Mesothelial cell of epicardium (in vitro differentiated cells): ENCODE results near the gene UBA3. TPM values are rescaled to one million over a fixed set of nuclear protein-coding genes. Genes with fewer than 3 reads are reported as not detected.

Experiments used
- DNase-seq, 2 experiments: peaks; one replicate each; pipeline ENCODE4 v3.0.0; 2021; ENCODE audit warnings: low spot score in 2 of 2; ENCODE audit not compliant: unreplicated experiment in 2 of 2
- H3K27ac Mint-ChIP-seq: 2 replicates; pipeline ENCODE4 v1.8.0; 2021; ENCODE audit warnings: mixed read lengths
- H3K27me3 Mint-ChIP-seq: 2 replicates; pipeline ENCODE4 v1.8.0; 2021; ENCODE audit warnings: low read depth, mixed read lengths
- H3K36me3 Mint-ChIP-seq: 2 replicates; pipeline ENCODE4 v1.8.0; 2021; ENCODE audit warnings: mixed read lengths
- H3K4me1 Mint-ChIP-seq: 2 replicates; pipeline ENCODE4 v1.8.0; 2021; ENCODE audit warnings: mixed read lengths
- H3K4me3 Mint-ChIP-seq: 2 replicates; pipeline ENCODE4 v1.8.0; 2021; ENCODE audit warnings: mild to moderate bottlenecking, moderate library complexity, mixed read lengths
- H3K9me3 Mint-ChIP-seq: 2 replicates; pipeline ENCODE4 v1.8.0; 2021; ENCODE audit warnings: mixed read lengths
- total RNA-seq: library from RNA; stranded (reverse); gene quantifications from 3 replicates; pipeline ENCODE4 v1.2.1, GENCODE V29; 2021
- TF ChIP-seq, protein P1 (sequence below): fragments of 200-600 bp; sonication (generic); IDR thresholded peaks from one replicate; pipeline ENCODE4 v1.5.0; 2021; ENCODE audit warnings: antibody characterized with exemption; ENCODE audit not compliant: unreplicated experiment

The UBA3 gene
- total RNA-seq, 1 donor from 2014 or later, result 62.1 TPM

DNA sequence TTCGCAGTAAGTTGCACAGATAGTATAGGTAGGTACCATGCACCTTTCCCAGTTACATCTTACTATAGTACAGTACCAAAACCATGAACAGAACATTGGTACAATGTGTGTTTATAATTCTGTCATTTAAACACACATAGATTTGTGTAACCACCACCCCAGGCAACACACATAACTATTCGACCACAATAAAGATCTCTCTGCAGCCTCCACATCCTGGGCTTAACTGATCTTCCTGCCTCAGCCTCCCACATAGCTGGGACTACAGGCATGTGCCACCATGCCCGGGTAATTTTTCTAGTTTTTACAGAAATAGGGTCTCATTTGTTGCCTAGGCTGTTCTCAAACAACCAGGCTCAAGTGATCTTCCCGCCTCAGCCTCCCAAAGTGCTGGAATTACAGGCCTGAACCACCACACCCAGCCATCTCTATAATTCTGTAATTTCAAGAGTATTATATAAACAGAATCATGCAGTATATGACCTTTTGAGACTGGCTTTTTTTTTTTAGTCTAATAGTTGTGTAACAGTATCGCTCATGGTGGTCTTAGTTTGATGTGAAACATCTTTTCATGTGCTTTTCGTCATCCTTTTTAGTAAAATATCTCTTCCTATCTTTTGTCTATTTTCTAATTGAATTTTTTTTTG is 14.7 kb downstream of the UBA3 start:
- Mint-ChIP-seq H3K4me1 (peaks cover 6% of the 10 kb centered on the region), H3K4me3 (no peak overlapping the region), H3K27me3 (no peaks in the 10 kb centered on the region), H3K27ac (peak overlapping the region; percentile 56), H3K36me3 (peaks cover 18% of the 10 kb centered on the region), H3K9me3 (no peaks in the 10 kb centered on the region)
- no peak for DNase-seq
- TF ChIP-seq, protein P1, sequence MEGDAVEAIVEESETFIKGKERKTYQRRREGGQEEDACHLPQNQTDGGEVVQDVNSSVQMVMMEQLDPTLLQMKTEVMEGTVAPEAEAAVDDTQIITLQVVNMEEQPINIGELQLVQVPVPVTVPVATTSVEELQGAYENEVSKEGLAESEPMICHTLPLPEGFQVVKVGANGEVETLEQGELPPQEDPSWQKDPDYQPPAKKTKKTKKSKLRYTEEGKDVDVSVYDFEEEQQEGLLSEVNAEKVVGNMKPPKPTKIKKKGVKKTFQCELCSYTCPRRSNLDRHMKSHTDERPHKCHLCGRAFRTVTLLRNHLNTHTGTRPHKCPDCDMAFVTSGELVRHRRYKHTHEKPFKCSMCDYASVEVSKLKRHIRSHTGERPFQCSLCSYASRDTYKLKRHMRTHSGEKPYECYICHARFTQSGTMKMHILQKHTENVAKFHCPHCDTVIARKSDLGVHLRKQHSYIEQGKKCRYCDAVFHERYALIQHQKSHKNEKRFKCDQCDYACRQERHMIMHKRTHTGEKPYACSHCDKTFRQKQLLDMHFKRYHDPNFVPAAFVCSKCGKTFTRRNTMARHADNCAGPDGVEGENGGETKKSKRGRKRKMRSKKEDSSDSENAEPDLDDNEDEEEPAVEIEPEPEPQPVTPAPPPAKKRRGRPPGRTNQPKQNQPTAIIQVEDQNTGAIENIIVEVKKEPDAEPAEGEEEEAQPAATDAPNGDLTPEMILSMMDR, result no peak

DNA sequence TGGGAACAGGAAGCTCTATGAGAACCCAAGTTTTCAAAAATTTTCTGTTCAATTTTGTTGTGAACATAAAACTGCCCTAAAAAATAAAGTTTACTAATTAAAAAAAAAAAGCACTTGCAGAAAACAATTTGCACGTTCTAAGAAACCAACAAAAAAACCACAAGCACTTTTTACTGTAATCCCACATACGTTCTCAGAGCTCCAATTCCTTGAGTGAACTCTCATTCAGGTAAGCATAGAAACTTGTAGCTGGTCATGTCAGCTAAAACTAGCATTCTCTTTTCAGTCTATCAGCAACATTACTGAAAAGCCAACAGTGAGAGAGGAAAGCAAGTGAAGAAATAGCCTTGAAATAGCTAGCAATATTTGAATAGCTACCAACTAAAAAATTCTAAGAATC is 16.5 kb downstream of the UBA3 start:
- H3K9me3 Mint-ChIP-seq, result no peaks in the 10 kb centered on the region
- H3K27me3 Mint-ChIP-seq, result no peaks in the 10 kb centered on the region
- H3K36me3 Mint-ChIP-seq, result peaks cover 29% of the 10 kb centered on the region
- H3K4me3 Mint-ChIP-seq, result no peak overlapping the region
- H3K27ac Mint-ChIP-seq, result peak overlapping the region; percentile 85
- no peak for DNase-seq
- H3K4me1 Mint-ChIP-seq, result peaks cover 6% of the 10 kb centered on the region
- TF ChIP-seq, protein P1, result no peak

DNA sequence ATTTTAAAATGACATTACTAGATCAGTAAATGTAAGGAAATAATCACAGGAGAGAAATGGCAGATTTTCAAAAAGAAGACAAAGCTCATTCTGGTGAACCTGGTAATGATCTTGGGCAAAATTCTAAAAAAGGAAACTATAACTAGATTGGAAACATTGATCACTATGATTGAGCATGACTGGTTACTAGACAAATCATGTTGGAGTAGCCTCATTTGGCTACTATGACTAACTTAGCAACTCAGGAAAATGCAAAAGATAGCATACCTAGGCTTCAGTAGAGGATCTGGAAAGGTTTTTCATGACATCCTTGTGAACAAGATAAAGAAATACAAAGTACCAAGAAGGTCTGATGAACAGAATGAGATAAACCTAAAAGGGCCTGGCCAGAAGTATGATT is 20.5 kb downstream of the UBA3 start:
- Mint-ChIP-seq H3K36me3 (peaks cover 39% of the 10 kb centered on the region), H3K4me1 (peaks cover 5% of the 10 kb centered on the region), H3K27me3 (no peaks in the 10 kb centered on the region), H3K4me3 (no peak overlapping the region), H3K9me3 (no peaks in the 10 kb centered on the region), H3K27ac (no peak overlapping the region)
- TF ChIP-seq, protein P1, result no peak
- DNase-seq, result no peak

DNA sequence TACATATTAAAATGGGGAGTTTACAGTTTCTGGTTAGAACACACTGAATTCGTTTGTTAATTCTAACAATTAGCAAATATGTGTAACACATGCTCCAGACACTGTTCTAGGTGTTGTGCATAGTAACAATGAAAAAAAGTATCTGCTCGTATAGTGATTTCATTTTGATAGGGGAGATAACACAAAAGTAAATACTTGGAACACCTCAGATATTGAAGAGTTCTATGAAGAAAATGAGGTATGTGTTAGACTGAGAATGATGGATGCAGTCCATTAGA is 21.3 kb downstream of the UBA3 start:
- H3K4me3 Mint-ChIP-seq, result no peak overlapping the region
- H3K27me3 Mint-ChIP-seq, result no peaks in the 10 kb centered on the region
- H3K9me3 Mint-ChIP-seq, result no peaks in the 10 kb centered on the region
- no peak overlapping the region for H3K27ac Mint-ChIP-seq
- TF ChIP-seq, protein P1, result no peak
- no peak for DNase-seq
- peaks cover 1% of the 10 kb centered on the region for H3K4me1 Mint-ChIP-seq
- peaks cover 39% of the 10 kb centered on the region for H3K36me3 Mint-ChIP-seq

DNA sequence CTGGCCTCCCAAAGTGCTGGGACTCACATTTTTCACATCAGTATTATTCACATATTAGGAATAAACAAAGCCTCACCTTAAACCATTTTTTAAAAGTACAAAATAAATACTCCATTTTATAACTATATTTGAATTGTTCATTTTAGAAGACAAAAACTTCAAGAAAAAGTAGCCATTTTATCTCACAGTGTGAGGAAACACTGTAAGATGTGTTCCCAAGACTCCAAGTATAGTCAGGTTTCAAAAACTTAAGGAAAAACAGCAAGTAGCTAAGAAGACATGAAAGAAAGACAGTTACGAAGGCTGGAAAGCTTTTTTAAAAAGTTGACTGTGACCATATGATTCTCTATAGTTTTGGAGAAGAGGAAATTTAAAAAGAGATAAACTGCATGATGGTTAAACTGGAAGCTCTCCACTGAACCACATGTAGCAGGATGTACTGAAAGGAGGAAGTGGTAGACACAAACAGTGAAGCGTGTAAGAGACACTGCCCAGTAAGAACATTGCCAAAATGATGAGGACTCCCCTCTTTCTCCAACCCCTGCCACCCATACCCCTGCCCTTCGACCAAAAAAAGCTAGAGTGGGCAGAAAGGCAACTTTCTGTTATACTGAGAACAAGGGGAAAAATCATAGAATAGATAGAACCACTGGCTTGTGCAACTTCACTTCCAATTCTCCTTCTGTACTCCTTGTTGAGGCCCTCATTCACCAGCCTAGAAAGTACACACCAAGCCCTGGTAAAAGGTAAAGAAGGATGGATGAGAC is 21.8 kb downstream of the UBA3 start:
- TF ChIP-seq, protein P1, result no peak
- Mint-ChIP-seq H3K36me3 (peaks cover 39% of the 10 kb centered on the region), H3K27ac (no peak overlapping the region), H3K4me3 (no peak overlapping the region), H3K27me3 (no peaks in the 10 kb centered on the region), H3K9me3 (no peaks in the 10 kb centered on the region), H3K4me1 (no peaks in the 10 kb centered on the region)
- DNase-seq, result no peak
